Measurements from ENCODE around the gene OGFRL1. TPM values are rescaled to one million over a fixed set of nuclear protein-coding genes. Genes with fewer than 3 reads are reported as not detected.

The OGFRL1 gene
- total RNA-seq, 1 donor from 2014 or later = 7.6 TPM

- Mint-ChIP-seq H3K4me3 (peak overlapping the region; percentile 11), H3K9me3 (no peaks in the 10 kb centered on the region), H3K36me3 (ENCODE audit: low read depth) (peaks cover 24% of the 10 kb centered on the region), H3K27me3 (ENCODE audit: low read depth) (no peaks in the 10 kb centered on the region), H3K4me1 (peaks cover 38% of the 10 kb centered on the region), H3K27ac (ENCODE audit: unreplicated experiment) (no peak overlapping the region)
- TF ChIP-seq CTCF (conservative IDR thresholded peaks at IDR 0.05) = no peak
- DNase-seq (ENCODE audit: low read depth, low spot score) = no peak
Measured at GRCh38 chr6:71292001-71292400, 3.4 kb downstream of the OGFRL1 start.

GRCh38 chr6:71294121-71294523, 5.5 kb downstream of the OGFRL1 start:
- DNase-seq (ENCODE audit: low read depth, low spot score) = no peak
- H3K27ac Mint-ChIP-seq (ENCODE audit: unreplicated experiment) = no peak overlapping the region
- H3K4me1 Mint-ChIP-seq = peaks cover 27% of the 10 kb centered on the region
- H3K9me3 Mint-ChIP-seq = no peaks in the 10 kb centered on the region
- H3K36me3 Mint-ChIP-seq (ENCODE audit: low read depth) = peaks cover 24% of the 10 kb centered on the region
- no peak for TF ChIP-seq CTCF (conservative IDR thresholded peaks at IDR 0.05)
- no peaks in the 10 kb centered on the region for H3K27me3 Mint-ChIP-seq (ENCODE audit: low read depth)
- no peak overlapping the region for H3K4me3 Mint-ChIP-seq

- peaks cover 17% of the 10 kb centered on the region for H3K36me3 Mint-ChIP-seq (ENCODE audit: low read depth)
- no peak for DNase-seq (ENCODE audit: low read depth, low spot score)
- H3K9me3 Mint-ChIP-seq = no peaks in the 10 kb centered on the region
- no peak overlapping the region for H3K4me3 Mint-ChIP-seq
- no peaks in the 10 kb centered on the region for H3K4me1 Mint-ChIP-seq
- H3K27me3 Mint-ChIP-seq (ENCODE audit: low read depth) = no peaks in the 10 kb centered on the region
- H3K27ac Mint-ChIP-seq (ENCODE audit: unreplicated experiment) = no peak overlapping the region
- no peak for TF ChIP-seq CTCF (conservative IDR thresholded peaks at IDR 0.05)
Measured at GRCh38 chr6:71298459-71298858, 9.8 kb downstream of the OGFRL1 start.

- Mint-ChIP-seq H3K4me3 (no peak overlapping the region), H3K9me3 (no peaks in the 10 kb centered on the region), H3K27me3 (ENCODE audit: low read depth) (no peaks in the 10 kb centered on the region), H3K36me3 (ENCODE audit: low read depth) (peaks cover 9% of the 10 kb centered on the region), H3K27ac (ENCODE audit: unreplicated experiment) (no peak overlapping the region), H3K4me1 (no peaks in the 10 kb centered on the region)
- no peak for TF ChIP-seq CTCF (conservative IDR thresholded peaks at IDR 0.05)
- DNase-seq (ENCODE audit: low read depth, low spot score) = no peak
Measured at GRCh38 chr6:71299541-71300470, 11.2 kb downstream of the OGFRL1 start.

- Mint-ChIP-seq H3K27me3 (ENCODE audit: low read depth) (no peaks in the 10 kb centered on the region), H3K27ac (ENCODE audit: unreplicated experiment) (no peak overlapping the region), H3K4me1 (no peaks in the 10 kb centered on the region), H3K9me3 (no peaks in the 10 kb centered on the region), H3K36me3 (ENCODE audit: low read depth) (peaks cover 4% of the 10 kb centered on the region), H3K4me3 (no peak overlapping the region)
- no peak for DNase-seq (ENCODE audit: low read depth, low spot score)
- no peak for TF ChIP-seq CTCF (conservative IDR thresholded peaks at IDR 0.05)
Measured at GRCh38 chr6:71300561-71301168, 12.1 kb downstream of the OGFRL1 start.

Data from neural crest cell (in vitro differentiated cells).